ENCODE measurements around the gene SLC8A2.

The SLC8A2 gene

GRCh38 chr19:47497050-47497766 lies 25.5 kb upstream of the SLC8A2 start:
- FAIRE-seq, result no peak

GRCh38 chr19:47495478-47496372 lies 24.0 kb upstream of the SLC8A2 start:
- no peak for FAIRE-seq
- DNase-seq (ENCODE audit: insufficient read length, low spot score), result no peak
- TF ChIP-seq CTCF (IDR thresholded peaks at IDR 0.05; ENCODE audit: insufficient read depth, missing control alignments), result no peak

More at GRCh38 chr19:47497050-47497766, 25.5 kb upstream of the SLC8A2 start:
- no peak for DNase-seq (ENCODE audit: insufficient read length, low spot score)
- no peak for TF ChIP-seq CTCF (IDR thresholded peaks at IDR 0.05; ENCODE audit: insufficient read depth, missing control alignments)

GRCh38 chr19:47494729-47495128 lies 23.0 kb upstream of the SLC8A2 start:
- DNase-seq (ENCODE audit: insufficient read length, low spot score) (no peak), FAIRE-seq (no peak)
- no peak for TF ChIP-seq CTCF (IDR thresholded peaks at IDR 0.05; ENCODE audit: insufficient read depth, missing control alignments)

GRCh38 chr19:47494211-47494547 lies 22.5 kb upstream of the SLC8A2 start:
- DNase-seq (ENCODE audit: insufficient read length, low spot score) (no peak), FAIRE-seq (no peak)
- TF ChIP-seq CTCF (IDR thresholded peaks at IDR 0.05; ENCODE audit: insufficient read depth, missing control alignments), result no peak

GRCh38 chr19:47493378-47494210 lies 21.9 kb upstream of the SLC8A2 start:
- TF ChIP-seq CTCF (IDR thresholded peaks at IDR 0.05; ENCODE audit: insufficient read depth, missing control alignments), result no peak
- no peak for DNase-seq (ENCODE audit: insufficient read length, low spot score)
- no peak for FAIRE-seq

- TF ChIP-seq CTCF (IDR thresholded peaks at IDR 0.05; ENCODE audit: insufficient read depth, missing control alignments), result no peak
- no peak for DNase-seq (ENCODE audit: insufficient read length, low spot score)
- FAIRE-seq, result no peak
These were observed 21.1 kb upstream of the SLC8A2 start for GRCh38 chr19:47492571-47493377.
